ENCODE measurements around the gene SLC35G3. TPM values are rescaled to one million over a fixed set of nuclear protein-coding genes. Genes with fewer than 3 reads are reported as not detected.
"Not testable (repeated sequence)": the region's sequence is repeated elsewhere in the genome, so short reads cannot be mapped to it uniquely, and the experiment has no call there.

Gene SLC35G3
- total RNA-seq, 2 experiments from 2014 or later = not detected

DNA sequence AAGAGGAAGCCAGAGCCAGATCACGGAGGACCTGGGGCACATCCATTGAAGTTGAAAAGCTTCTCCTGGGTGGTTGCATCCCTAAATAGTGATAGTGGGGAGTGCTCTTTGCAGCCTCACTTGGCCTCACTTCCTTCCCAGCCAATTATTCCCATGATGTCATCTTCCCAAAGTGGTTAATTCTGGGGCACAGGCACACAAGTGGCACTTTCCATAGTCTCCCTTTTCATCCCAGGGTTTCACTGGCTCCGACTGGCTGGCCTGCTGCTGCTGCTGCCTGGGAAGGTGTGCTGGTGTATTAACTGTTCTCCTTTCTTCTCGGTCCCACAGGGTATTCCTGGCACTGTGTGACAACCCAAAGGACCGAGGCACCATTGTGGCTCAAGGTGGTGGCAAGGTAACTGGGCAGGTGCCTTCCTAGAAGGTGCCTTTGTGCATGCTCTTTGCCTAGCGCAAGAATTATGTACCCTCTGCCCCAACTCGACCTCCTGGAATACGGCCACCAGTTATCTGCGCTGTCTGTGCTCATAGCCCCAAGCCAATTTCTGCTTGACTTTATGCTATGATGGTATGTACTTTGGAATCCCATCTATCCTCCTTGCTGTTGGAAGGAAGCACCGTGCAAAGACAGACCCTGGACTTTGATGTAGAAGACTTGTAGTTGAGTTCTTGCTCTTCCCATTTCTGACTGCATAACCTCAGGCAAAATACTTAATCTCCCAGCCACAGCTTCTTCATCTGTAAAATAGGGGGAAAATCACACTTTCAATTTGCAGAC is 18.4 kb downstream of the SLC35G3 start:
- H3K4me3 Mint-ChIP-seq = peak overlapping the region; percentile 43
- intact Hi-C loops (cut with DNase I, micrococcal nuclease) = loop anchor here in 1 of 2 experiments (2.0 kb wide), 1 partner anchor 37 kb away; no protein-coding TSS in a partner anchor
- H3K4me1 ChIP-seq (ENCODE audit: insufficient read depth, low read length) = peaks cover 63% of the 10 kb centered on the region
- ChIA-PET POLR2A (interaction anchor here (0.7 to 5.6 kb wide), 5 partner anchors 14 to 198 kb away, joined by 3 to 56 read pairs (median 4); partner anchors contain the start of gene SLFN5), CTCF (no interaction called here)
- no peaks in the 10 kb centered on the region for H3K9me3 Mint-ChIP-seq
- TF ChIP-seq, protein P1, sequence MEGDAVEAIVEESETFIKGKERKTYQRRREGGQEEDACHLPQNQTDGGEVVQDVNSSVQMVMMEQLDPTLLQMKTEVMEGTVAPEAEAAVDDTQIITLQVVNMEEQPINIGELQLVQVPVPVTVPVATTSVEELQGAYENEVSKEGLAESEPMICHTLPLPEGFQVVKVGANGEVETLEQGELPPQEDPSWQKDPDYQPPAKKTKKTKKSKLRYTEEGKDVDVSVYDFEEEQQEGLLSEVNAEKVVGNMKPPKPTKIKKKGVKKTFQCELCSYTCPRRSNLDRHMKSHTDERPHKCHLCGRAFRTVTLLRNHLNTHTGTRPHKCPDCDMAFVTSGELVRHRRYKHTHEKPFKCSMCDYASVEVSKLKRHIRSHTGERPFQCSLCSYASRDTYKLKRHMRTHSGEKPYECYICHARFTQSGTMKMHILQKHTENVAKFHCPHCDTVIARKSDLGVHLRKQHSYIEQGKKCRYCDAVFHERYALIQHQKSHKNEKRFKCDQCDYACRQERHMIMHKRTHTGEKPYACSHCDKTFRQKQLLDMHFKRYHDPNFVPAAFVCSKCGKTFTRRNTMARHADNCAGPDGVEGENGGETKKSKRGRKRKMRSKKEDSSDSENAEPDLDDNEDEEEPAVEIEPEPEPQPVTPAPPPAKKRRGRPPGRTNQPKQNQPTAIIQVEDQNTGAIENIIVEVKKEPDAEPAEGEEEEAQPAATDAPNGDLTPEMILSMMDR (IDR thresholded peaks at IDR 0.05) = no peak
- H3K36me3 ChIP-seq (ENCODE audit: insufficient read depth, low read length) = no peaks in the 10 kb centered on the region
- H3K27me3 ChIP-seq (ENCODE audit: control insufficient read depth in 1 of 2, insufficient read depth in 2 of 2, low read length in 2 of 2) = no peaks in the 10 kb centered on the region
- H3K27ac Mint-ChIP-seq = peak overlapping the region; percentile 92
- H3K27ac ChIP-seq (ENCODE audit: low read depth in 1 of 2, low read length in 2 of 2) = no peak overlapping the region
- DNase-seq (no peak), ATAC-seq (ENCODE audit: poor library complexity) (no peak)
- no peaks in the 10 kb centered on the region for H3K27me3 Mint-ChIP-seq
- H3K4me3 ChIP-seq (ENCODE audit: low read length) = no peak overlapping the region
- peaks cover 93% of the 10 kb centered on the region for H3K4me1 Mint-ChIP-seq (ENCODE audit: low read depth)
- no peaks in the 10 kb centered on the region for H3K9me3 ChIP-seq (ENCODE audit: control insufficient read depth in 1 of 2, insufficient read depth in 1 of 2, low read length in 2 of 2)
- H3K36me3 Mint-ChIP-seq (ENCODE audit: low read depth) = peaks cover 9% of the 10 kb centered on the region

DNA sequence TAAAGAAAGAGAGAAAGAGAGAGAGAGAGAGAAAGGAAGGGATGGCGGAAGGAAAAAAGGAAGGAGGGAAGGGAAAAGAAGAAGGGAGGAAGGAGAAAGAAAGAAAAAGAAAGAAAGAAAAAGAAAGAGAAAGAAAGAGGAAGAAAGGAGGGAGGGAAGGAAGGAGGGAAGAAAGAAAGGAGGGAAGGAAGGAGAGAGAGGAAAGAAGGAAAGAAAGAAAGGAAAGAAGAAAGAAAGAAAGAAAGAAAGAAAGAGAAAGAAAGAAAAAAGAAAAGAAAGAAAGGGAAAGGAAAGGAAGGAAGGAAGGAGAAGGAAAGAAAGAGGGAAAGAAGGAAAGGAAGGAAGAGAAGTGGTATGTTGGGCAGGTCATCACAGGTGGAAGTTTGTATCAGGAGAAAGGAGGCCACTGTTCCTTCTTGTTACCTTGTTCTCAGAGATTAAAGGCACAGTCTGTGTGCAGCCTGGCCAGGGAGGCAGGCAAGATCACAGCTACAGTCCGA is 19.3 kb downstream of the SLC35G3 start:
- DNase-seq (no peak), ATAC-seq (ENCODE audit: poor library complexity) (no peak)
- Histone ChIP-seq H3K9me3 (ENCODE audit: control insufficient read depth in 1 of 2, insufficient read depth in 1 of 2, low read length in 2 of 2) (no peaks in the 10 kb centered on the region), H3K4me3 (ENCODE audit: low read length) (no peak overlapping the region), H3K4me1 (ENCODE audit: insufficient read depth, low read length) (peaks cover 55% of the 10 kb centered on the region), H3K36me3 (ENCODE audit: insufficient read depth, low read length) (no peaks in the 10 kb centered on the region), H3K27me3 (ENCODE audit: control insufficient read depth in 1 of 2, insufficient read depth in 2 of 2, low read length in 2 of 2) (no peaks in the 10 kb centered on the region), H3K27ac (ENCODE audit: low read depth in 1 of 2, low read length in 2 of 2) (no peak overlapping the region)
- Mint-ChIP-seq H3K27ac (peak overlapping the region; percentile 92), H3K4me3 (no peak overlapping the region), H3K27me3 (no peaks in the 10 kb centered on the region), H3K36me3 (ENCODE audit: low read depth) (peaks cover 9% of the 10 kb centered on the region), H3K9me3 (no peaks in the 10 kb centered on the region), H3K4me1 (ENCODE audit: low read depth) (peaks cover 84% of the 10 kb centered on the region)
- TF ChIP-seq, protein P1 (IDR thresholded peaks at IDR 0.05) = no peak
- POLR2A ChIA-PET = interaction anchor here (0.7 to 5.6 kb wide), 5 partner anchors 39 to 92 kb away, joined by 3 to 56 read pairs (median 4); partner anchors contain the start of gene SLFN5
- CTCF ChIA-PET = no interaction called here
- intact Hi-C loops (cut with DNase I, micrococcal nuclease) = no loop called here

DNA sequence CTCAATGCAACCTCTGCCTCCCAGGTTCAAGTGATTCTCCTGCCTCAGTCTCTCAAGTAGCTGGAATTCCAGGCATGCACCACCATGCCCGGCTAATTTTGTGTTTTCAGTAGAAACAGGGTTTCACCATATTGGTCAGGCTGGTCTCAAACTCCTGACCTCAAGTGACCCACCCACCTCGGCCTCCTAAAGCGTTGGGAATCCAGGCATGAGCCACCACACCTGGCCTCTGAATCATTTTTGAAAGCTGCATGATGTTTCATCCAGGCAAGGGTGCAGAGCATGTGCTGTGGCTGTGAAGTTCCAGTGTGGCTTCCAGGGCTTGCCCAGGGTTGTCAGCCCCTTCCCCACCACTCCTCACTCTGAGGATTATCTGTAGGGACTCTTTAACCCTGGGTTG is 21.9 kb downstream of the SLC35G3 start:
- peaks cover 47% of the 10 kb centered on the region for H3K4me1 ChIP-seq (ENCODE audit: insufficient read depth, low read length)
- not testable (repeated sequence) for H3K9me3 Mint-ChIP-seq; H3K9me3 ChIP-seq (ENCODE audit: control insufficient read depth in 1 of 2, insufficient read depth in 1 of 2, low read length in 2 of 2); H3K4me3 Mint-ChIP-seq; H3K27ac ChIP-seq (ENCODE audit: low read depth in 1 of 2, low read length in 2 of 2); H3K27me3 ChIP-seq (ENCODE audit: control insufficient read depth in 1 of 2, insufficient read depth in 2 of 2, low read length in 2 of 2); H3K36me3 Mint-ChIP-seq (ENCODE audit: low read depth); H3K36me3 ChIP-seq (ENCODE audit: insufficient read depth, low read length); H3K27me3 Mint-ChIP-seq; H3K4me3 ChIP-seq (ENCODE audit: low read length); ATAC-seq (ENCODE audit: poor library complexity); DNase-seq
- ChIA-PET POLR2A (interaction anchor here (1.0 to 2.4 kb wide), 6 partner anchors 42 to 368 kb away, joined by 3 to 9 read pairs (median 4); partner anchors contain the start of gene SLFN5), CTCF (interaction anchor here (0.7 to 3.1 kb wide), 2 partner anchors 190 to 367 kb away, joined by 5 to 8 read pairs; no protein-coding TSS in a partner anchor)
- Mint-ChIP-seq H3K27ac (peak overlapping the region; percentile 92), H3K4me1 (ENCODE audit: low read depth) (peaks cover 60% of the 10 kb centered on the region)
- intact Hi-C loops (cut with DNase I, micrococcal nuclease) = loop anchor here (1.0 to 2.0 kb wide), 2 partner anchors 69 to 200 kb away; partner anchors contain the start of gene SLFN11 (in 1 of the 2)

Measured in CD4-positive, alpha-beta T cell (primary cell).